NT2/D1 (cell line): ENCODE results near the gene KDM6A.

ENCODE experiments used
- SUZ12 ChIP-seq: IDR thresholded peaks from 2 replicates; pipeline ENCODE4 v1.6.1; 2011; ENCODE audit not compliant: insufficient read length, insufficient read depth; ENCODE audit errors: extremely low read depth
- YY1 ChIP-seq: IDR thresholded peaks from 2 replicates; pipeline ENCODE4 v1.6.1; 2011; ENCODE audit not compliant: insufficient read length, insufficient read depth
- ZNF274 ChIP-seq: IDR thresholded peaks from 2 replicates; pipeline ENCODE4 v1.6.1; 2011; ENCODE audit warnings: mild to moderate bottlenecking, low read depth, low read length

- TF ChIP-seq YY1, result no peak
- no peak for TF ChIP-seq ZNF274
- no peak for TF ChIP-seq SUZ12
These were observed 130.1 kb downstream of the KDM6A start for GRCh38 chrX:45003085-45003484.
